Measurements from ENCODE around the gene RAMP2.

RAMP2 gene

DNA sequence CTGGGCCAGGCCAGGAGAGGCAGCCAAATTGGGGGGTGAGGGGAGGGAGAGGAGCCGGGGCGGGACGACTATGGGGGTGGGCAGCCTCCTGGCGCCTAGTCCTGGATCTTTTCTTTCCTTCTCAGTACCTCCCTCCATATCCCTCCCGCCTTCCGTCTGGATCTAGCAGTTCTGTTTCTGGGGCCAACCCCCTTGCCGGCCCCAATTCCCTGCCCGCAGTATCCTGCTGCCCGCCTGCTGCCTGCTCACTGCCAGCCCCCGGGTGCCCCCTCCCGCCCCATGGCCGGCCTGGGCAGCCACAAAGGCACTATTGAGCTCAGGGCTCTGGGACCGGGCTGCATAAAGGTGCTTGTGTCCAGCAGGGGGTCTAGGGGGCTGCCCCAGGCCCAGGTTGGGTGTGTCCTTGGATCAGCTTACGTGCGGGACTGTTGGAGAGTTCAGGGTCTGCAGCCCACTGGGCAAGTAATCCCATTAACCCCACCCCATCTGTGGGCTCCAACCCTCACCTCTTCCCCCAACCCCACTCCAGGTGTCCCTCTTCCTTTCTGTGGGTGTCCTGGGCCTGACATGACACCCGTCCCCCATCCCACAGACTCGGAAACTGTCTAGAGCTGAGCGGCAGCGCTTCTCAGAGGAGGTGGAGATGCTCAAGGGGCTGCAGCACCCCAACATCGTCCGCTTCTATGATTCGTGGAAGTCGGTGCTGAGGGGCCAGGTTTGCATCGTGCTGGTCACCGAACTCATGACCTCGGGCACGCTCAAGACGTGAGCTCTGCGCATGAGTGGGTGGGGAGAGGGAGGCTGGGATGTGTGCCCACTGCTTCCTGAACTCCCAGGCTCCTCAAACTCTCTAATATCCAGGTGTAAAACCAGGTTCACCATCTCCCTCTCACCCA, 21.4 kb downstream of the RAMP2 start:
- no peak for DNase-seq
- H3K36me3 ChIP-seq (replicated peaks; ENCODE audit: insufficient read depth, low read length) = no peaks in the 10 kb centered on the region
- H3K4me1 ChIP-seq (ENCODE audit: low read length) = no peaks in the 10 kb centered on the region
- H3K9me2 ChIP-seq (replicated peaks; ENCODE audit: insufficient read depth, low read length) = no peaks in the 10 kb centered on the region
- H3K79me2 ChIP-seq (ENCODE audit: low read length) = no peaks in the 10 kb centered on the region
- no peak overlapping the region for H2AFZ ChIP-seq (ENCODE audit: low read length)
- no peaks in the 10 kb centered on the region for H4K20me1 ChIP-seq (ENCODE audit: insufficient read depth, low read length)
- no peak overlapping the region for H3K9ac ChIP-seq (ENCODE audit: low read length)
- no peaks in the 10 kb centered on the region for H3K9me3 ChIP-seq (replicated peaks; ENCODE audit: insufficient read depth, low read length)
- TF ChIP-seq EZH2 (optimal IDR thresholded peaks at IDR 0.05; ENCODE audit: low read depth, low read length) (no peak), EZH2phosphoT487 (IDR thresholded peaks at IDR 0.05; ENCODE audit: low read length) (no peak)
- peaks cover 68% of the 10 kb centered on the region for H3K27me3 ChIP-seq (replicated peaks; ENCODE audit: insufficient read depth, low read length)
- no peak overlapping the region for H3K4me2 ChIP-seq (ENCODE audit: low read depth, low read length)
- H3K27ac ChIP-seq (ENCODE audit: low read length) = no peak overlapping the region
- no peak overlapping the region for H3K4me3 ChIP-seq (ENCODE audit: low read length)
- no peaks in the 10 kb centered on the region for H3F3A ChIP-seq (ENCODE audit: insufficient read depth, low read length)

DNA sequence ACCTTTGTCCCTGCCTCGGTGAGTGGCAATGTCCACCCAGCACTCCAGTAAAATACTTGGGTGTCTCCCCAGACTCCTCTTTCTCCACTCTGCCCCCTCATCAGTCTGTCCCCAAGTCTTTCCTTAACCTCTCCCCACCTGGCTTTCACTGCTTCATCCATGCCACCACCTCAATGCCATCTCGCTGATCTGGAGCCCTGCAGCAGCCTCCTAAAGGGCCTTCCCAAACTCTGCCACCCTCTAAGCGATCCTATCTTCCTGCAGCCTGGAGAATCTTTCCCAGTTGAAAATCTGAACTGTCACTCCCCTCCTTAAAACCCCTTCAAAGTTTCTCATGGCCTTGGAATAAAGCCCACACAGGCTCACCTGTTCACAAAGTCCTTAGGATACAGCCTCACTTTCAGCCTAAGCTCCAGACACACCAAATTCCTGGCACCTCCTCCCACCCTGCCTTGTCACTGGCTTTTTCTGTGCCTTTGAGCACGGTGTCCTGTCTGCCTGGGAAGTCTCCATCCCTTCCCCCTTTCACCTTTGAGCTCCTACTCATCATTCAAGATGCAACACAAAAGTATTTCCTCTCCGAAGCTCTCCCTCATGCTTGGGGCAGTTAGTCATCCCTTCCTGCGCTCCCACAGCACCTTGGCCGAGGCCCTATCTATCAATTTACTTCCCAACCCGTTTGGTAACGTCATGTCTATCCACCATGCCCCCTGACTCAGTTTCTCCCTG, 22.2 kb downstream of the RAMP2 start:
- DNase-seq = no peak
- Histone ChIP-seq H3K9me3 (replicated peaks; ENCODE audit: insufficient read depth, low read length) (no peaks in the 10 kb centered on the region), H2AFZ (ENCODE audit: low read length) (no peak overlapping the region), H3K4me1 (ENCODE audit: low read length) (no peaks in the 10 kb centered on the region), H3K27ac (ENCODE audit: low read length) (no peak overlapping the region), H3K4me2 (ENCODE audit: low read depth, low read length) (no peak overlapping the region), H4K20me1 (ENCODE audit: insufficient read depth, low read length) (no peaks in the 10 kb centered on the region), H3K9ac (ENCODE audit: low read length) (no peak overlapping the region), H3K79me2 (ENCODE audit: low read length) (no peaks in the 10 kb centered on the region), H3K4me3 (ENCODE audit: low read length) (no peak overlapping the region), H3K9me2 (replicated peaks; ENCODE audit: insufficient read depth, low read length) (no peaks in the 10 kb centered on the region), H3F3A (ENCODE audit: insufficient read depth, low read length) (no peaks in the 10 kb centered on the region), H3K27me3 (replicated peaks; ENCODE audit: insufficient read depth, low read length) (peaks cover 76% of the 10 kb centered on the region), H3K36me3 (replicated peaks; ENCODE audit: insufficient read depth, low read length) (no peaks in the 10 kb centered on the region)
- TF ChIP-seq, protein P1, sequence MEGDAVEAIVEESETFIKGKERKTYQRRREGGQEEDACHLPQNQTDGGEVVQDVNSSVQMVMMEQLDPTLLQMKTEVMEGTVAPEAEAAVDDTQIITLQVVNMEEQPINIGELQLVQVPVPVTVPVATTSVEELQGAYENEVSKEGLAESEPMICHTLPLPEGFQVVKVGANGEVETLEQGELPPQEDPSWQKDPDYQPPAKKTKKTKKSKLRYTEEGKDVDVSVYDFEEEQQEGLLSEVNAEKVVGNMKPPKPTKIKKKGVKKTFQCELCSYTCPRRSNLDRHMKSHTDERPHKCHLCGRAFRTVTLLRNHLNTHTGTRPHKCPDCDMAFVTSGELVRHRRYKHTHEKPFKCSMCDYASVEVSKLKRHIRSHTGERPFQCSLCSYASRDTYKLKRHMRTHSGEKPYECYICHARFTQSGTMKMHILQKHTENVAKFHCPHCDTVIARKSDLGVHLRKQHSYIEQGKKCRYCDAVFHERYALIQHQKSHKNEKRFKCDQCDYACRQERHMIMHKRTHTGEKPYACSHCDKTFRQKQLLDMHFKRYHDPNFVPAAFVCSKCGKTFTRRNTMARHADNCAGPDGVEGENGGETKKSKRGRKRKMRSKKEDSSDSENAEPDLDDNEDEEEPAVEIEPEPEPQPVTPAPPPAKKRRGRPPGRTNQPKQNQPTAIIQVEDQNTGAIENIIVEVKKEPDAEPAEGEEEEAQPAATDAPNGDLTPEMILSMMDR (IDR thresholded peaks at IDR 0.05; ENCODE audit: low read length) = no peak
- TF ChIP-seq EZH2phosphoT487 (IDR thresholded peaks at IDR 0.05; ENCODE audit: low read length) (no peak), EZH2 (optimal IDR thresholded peaks at IDR 0.05; ENCODE audit: low read depth, low read length) (no peak)

DNA sequence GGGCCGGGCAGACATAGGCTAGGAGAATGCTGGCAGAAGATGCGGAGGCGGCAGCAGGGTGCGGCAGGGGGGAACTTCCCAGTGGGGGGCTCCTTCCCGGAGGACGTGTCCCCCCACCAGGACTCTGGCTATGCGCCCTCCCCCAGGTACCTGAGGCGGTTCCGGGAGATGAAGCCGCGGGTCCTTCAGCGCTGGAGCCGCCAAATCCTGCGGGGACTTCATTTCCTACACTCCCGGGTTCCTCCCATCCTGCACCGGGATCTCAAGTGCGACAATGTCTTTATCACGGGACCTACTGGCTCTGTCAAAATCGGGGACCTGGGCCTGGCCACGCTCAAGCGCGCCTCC, 22.7 kb downstream of the RAMP2 start:
- H3K4me3 ChIP-seq (ENCODE audit: low read length) = no peak overlapping the region
- H3K4me1 ChIP-seq (ENCODE audit: low read length) = no peaks in the 10 kb centered on the region
- no peak overlapping the region for H3K27ac ChIP-seq (ENCODE audit: low read length)
- H3K36me3 ChIP-seq (replicated peaks; ENCODE audit: insufficient read depth, low read length) = no peaks in the 10 kb centered on the region
- H4K20me1 ChIP-seq (ENCODE audit: insufficient read depth, low read length) = no peaks in the 10 kb centered on the region
- no peak overlapping the region for H3K4me2 ChIP-seq (ENCODE audit: low read depth, low read length)
- H3K9me3 ChIP-seq (replicated peaks; ENCODE audit: insufficient read depth, low read length) = no peaks in the 10 kb centered on the region
- no peak for DNase-seq
- H3K9ac ChIP-seq (ENCODE audit: low read length) = no peak overlapping the region
- TF ChIP-seq, protein P1 (IDR thresholded peaks at IDR 0.05; ENCODE audit: low read length) = no peak
- H3K9me2 ChIP-seq (replicated peaks; ENCODE audit: insufficient read depth, low read length) = no peaks in the 10 kb centered on the region
- peaks cover 79% of the 10 kb centered on the region for H3K27me3 ChIP-seq (replicated peaks; ENCODE audit: insufficient read depth, low read length)
- no peaks in the 10 kb centered on the region for H3K79me2 ChIP-seq (ENCODE audit: low read length)
- no peaks in the 10 kb centered on the region for H3F3A ChIP-seq (ENCODE audit: insufficient read depth, low read length)
- no peak overlapping the region for H2AFZ ChIP-seq (ENCODE audit: low read length)
